Superior temporal gyrus (tissue), 1 donor: ENCODE results near the gene LRMDA.

ENCODE experiments used
- DNase-seq: peaks from one replicate; pipeline ENCODE4 v3.0.0-alpha.2; 2016; ENCODE audit errors: extremely low spot score

The LRMDA gene

DNA sequence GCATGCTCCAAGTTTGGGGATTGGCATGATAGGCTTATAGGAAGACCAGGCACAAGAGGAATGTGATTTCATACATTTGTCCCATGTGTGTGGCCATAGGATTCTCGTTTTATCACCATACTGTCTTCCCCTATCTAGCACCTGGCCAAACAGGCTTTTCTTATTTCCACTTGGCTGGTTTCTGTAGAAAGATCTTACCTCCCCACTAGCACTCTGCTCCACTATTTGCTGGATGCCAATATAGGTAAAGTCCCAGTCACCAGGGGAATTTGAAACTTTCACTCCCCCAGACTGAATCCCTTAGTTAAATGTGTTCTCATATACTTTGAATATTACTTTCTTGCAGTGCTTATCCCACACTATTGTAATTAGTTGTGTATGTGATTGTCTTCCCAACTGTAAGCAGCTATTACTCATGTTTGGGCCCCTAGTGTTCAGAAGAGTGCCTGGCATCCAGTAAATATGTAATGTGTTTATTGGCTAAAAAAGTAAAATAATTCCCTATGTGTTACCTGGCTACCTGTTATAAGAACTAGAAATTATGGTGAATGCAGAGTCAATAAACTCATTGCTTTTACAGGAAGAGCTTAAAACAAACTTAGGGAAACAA, 109.0 kb downstream of the LRMDA start:
- DNase-seq: no peak

DNA sequence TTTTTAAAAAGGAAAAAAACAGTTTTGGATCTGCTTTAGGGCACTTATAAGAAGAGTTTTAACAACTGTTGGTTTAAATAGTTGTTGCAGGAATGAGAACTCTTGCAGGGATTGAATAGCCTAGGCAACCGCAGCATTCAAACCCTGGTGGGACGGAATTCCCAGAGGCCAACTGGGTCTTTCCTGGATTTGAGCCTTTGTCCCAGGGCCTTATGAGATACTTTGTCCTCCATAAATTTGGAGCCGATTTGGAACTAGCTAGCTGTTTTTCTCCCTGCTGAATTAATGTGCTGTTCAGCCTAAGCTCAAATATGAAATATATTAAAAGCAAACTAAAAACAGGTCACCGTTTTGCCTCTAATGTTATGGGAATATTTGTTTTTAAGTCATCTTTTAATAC, 109.6 kb downstream of the LRMDA start:
- DNase-seq: no peak

DNA sequence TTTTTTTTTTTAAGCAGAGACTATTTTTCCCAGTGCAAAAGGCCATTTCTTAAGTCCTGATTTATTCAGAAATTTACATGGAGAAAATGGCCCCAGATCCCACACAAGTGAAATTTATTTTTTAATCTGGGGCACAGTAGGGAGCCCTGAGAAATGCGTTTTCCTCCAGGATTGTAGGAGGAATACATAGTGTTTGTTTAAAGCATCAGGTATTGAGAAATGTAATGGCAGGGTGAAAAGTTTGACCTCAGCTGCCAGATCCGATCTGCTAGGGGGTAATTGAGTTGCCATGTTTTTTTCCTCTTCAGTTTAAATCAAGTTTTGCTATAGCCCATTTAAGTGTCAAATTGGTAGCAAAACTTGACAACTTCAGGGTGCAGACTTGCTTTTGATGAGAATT, 110.0 kb downstream of the LRMDA start:
- DNase-seq: no peak

DNA sequence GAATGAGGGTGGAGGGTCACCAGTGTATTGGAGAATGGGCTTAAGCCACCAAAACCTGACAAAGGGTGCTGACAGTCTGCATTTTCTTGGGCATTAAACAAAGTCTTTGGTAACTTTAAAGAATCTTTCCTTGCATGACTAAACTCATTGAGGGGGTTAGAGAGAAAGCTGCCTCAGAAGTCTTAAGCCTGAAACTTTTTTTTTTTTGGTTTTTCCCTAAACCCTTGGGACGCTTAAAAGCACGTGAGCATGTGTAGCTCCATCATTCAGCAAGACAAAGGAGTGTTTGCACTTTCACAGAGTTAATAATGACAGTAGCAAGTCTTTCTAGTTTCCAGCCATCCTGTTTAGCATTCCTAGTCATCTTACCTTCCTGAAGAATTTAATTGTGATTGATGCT, 110.7 kb downstream of the LRMDA start:
- no peak for DNase-seq

DNA sequence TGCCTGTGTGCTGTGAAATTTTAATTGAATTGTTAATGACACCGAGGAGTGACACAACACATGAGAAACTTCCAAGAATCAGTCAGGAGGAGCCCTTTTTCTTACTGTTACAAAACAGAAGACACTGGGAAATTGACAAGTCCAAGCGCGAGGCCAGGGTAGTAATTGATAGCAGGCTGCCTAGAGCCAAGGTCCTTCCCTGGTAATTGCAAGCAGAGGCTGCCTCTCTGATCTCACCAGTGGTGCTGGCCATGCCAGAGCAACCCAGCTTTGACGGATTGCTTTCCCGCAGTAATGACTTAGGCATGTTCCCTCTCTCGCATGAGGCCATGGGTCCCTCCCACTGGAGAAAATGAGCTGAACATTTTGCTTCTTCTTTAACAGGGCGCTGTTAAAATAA, 111.5 kb downstream of the LRMDA start:
- DNase-seq: no peak

DNA sequence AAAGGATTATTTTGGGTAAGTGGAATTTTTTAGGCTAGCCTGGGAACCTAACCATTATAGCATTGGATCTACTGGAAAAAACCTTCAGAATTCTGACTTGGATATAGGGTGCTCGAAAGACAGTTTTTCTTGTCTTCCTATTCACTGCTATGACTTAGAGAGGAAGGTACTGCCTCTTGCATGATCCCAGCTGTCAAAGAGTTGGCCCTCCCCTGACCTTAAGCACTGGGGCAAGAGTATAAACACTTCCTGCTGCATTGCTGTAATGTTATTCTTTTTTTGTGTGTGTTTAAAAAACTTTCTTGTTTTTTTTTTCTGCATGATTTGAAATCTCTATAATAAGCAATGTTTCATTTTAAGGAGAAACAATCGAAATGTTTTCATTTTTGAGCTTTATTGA, 113.0 kb downstream of the LRMDA start:
- no peak for DNase-seq

DNA sequence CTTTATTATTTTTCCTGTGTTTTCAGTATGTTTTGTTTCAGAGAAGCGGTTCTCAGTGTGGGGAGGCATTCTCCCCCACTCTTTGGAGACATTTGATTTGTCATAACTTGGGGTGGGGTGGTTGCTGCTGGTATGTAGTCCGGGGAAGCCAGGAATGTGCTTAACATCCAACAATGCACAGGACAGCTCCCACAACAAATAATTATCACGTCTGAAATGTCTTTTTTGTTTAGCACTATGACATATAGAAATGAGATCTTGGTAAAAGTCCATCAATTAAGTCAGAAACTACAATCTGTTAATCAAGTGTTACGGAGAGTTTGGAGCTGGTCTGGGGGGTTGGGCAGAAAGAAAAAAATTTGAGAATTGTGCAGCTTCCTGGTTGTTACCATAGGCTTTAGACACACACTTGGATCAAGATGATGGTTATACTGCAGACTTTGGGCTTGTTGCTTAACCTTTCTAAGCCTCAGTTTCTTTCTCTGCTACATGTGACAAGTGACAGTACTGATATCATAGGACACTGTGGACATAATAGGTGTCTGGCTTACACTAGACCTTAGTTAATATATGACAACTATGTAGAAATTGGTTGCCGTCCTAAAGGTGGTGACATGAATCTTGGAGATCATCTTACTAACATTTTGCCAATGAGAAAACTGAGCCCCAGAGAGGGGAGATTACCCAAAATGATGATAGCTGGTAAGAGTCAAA, 113.7 kb downstream of the LRMDA start:
- no peak for DNase-seq

DNA sequence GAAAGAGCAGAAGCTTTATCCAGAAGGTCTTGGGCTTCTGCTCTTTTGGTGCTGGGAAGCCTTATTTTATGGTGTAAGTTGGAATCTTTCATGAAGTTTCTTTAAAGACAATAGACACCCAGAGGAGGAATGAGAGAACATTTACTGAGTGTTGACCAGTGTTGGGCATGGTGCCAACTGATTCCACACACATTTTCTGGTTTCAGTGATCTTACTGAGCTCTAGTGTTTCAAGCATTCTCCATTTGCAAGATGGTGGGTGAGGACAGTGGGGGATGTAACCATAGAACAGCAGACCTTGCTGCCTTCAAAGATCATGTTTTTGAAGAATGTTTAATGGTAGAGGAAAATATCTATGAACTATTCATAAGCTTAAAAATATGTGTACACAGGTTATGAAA, 114.6 kb downstream of the LRMDA start:
- no peak for DNase-seq

DNA sequence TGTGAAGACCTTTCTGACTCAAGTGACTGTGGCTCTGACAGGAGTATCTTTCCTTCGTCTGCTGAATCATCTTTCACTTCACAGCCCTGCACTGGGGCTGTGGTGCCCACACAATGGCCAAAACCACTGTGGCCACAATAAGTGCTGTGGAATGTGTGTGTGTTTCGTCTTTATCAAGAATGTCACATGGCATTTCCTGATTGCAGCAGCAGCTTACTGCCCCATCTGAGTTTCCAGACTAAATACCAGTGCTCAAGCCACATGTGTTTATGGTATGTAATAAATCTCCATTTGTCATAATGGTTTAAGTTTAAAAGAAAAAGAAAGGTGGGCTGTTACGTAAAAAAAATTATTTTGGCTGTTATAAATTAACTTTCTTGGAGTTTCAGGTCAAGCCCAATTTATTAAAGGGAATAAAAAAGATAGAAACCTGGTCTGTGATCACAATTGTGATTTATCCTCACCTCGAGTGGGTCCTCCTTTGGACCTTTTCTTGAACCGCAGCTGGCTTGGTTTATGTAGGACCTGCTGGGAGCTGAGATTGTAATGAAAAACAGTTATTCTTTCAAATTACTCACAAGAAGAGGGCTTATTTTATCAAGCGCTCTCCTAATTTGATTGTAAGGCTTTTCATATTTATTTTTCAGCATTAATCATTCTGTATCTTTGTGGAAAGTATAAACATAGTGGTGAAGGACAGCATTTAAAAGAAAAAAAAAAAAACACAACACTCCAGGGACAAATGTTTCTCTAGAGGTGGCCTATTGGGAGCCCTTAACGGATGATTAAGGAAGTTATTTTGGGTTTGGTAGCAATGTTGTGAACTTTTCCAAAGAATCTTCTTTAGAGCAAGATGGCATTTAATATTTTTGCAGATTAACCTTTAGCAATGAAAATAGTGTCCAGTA, 116.2 kb downstream of the LRMDA start:
- DNase-seq: no peak

DNA sequence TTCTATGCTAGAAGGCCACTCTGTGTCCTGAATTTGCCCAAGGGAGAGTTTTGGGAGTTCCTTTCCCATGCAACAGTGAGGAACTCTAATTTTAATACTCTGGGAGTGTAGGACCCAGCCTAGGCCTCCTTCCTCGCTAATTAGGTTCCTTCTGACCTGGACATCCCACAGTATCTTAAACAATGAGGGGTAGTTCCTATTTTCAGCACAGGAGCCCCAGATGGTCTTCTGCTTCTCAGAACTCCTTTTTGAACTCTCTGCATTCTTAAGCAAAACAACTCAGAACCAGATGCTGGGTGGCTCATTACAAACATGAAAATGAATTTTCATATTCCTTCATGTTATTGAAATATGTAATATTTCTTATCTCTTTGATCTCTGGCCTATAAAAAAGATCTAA, 116.9 kb downstream of the LRMDA start:
- no peak for DNase-seq

DNA sequence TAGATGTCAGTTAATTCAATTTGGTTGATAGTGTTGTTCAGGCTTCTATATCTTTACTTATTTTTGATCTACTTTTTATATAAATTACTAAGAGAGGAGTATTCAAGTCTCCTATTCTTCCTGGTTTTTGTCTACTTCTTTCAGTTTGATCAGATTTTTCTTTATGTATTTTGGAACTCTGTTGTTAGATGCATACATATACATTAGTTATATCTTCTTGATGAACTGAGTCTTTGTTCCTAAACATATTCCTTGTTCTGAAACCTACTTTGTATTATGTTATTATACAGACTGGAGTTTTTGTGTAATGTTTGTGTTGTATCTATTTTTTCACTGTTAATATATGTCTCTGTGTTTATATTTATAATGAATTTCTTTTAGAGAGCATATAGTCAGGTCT, 118.8 kb downstream of the LRMDA start:
- DNase-seq: no peak

DNA sequence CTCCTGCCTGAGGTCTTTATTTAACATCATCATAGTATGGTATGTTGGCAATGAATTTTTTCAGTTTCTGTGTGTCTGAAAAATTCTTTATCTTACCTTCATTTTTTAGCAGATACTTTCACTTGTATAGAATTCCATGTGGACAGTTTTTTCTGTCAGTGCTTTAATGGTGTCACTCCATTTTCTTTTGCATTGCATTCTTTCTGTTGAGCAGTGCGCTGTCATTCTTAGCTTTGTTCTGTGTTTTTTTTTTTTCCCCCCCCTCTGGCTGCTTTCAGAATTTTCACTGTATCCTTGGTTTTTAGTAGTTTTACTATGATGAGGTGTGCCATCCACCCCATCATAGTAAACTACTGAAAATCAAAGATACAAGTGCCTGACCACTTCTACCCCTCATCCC, 120.7 kb downstream of the LRMDA start:
- DNase-seq: no peak

DNA sequence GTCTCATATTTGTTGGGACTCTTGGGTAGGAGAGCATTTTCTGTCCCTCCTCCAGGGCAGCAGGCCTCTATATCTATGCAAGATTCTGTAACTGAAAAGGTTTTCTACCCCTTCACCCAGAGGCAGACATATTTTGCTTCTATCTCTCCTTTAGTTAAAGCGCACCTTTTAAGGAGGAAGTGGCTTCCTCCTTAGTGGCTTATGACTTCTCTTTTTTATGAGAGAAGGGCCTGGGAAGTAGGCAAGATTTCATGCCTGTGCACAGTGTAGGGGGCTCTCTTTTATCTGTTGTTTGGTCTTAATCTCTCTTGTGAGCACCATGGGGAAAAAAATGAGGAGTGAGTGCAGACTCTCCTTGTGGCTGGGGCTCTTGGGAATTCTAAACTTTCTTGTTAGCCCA, 122.1 kb downstream of the LRMDA start:
- DNase-seq: no peak

DNA sequence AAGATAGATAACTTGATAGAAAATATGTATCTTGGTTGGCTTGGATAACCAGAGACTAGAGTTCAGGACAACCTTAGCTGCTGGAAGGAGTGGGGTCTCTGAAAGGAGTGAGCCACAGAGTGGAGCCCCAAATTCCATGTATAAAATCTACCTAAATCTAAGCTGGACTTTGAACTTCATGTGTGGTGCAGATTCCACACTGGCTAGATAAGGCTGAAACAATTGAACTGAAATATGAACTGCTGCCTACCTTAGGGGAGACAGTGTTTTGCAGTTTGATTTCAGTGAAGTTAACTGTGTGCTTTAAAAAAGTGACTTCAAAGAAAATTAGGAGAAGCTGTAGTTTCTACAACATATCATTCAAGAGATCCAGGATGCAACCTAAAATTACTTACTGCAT, 123.9 kb downstream of the LRMDA start:
- DNase-seq: no peak

DNA sequence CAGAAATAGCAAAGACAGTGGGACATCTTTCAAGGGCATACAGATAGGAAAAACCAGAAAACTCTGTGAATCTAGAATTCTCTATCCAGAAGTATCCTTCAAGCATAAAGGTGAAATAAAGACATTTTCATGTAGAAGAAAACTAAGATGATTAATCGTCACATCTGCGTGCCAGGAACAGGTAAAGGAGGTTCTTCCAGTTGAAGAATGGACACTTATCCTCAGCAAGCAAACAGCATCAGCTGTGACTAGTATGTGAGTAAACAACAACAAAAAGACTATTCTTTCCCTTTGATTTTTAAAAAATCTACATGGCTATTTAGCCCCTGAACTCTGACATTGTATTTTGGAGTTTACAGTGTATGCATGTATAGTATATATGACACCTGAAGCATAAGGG, 124.9 kb downstream of the LRMDA start:
- no peak for DNase-seq

DNA sequence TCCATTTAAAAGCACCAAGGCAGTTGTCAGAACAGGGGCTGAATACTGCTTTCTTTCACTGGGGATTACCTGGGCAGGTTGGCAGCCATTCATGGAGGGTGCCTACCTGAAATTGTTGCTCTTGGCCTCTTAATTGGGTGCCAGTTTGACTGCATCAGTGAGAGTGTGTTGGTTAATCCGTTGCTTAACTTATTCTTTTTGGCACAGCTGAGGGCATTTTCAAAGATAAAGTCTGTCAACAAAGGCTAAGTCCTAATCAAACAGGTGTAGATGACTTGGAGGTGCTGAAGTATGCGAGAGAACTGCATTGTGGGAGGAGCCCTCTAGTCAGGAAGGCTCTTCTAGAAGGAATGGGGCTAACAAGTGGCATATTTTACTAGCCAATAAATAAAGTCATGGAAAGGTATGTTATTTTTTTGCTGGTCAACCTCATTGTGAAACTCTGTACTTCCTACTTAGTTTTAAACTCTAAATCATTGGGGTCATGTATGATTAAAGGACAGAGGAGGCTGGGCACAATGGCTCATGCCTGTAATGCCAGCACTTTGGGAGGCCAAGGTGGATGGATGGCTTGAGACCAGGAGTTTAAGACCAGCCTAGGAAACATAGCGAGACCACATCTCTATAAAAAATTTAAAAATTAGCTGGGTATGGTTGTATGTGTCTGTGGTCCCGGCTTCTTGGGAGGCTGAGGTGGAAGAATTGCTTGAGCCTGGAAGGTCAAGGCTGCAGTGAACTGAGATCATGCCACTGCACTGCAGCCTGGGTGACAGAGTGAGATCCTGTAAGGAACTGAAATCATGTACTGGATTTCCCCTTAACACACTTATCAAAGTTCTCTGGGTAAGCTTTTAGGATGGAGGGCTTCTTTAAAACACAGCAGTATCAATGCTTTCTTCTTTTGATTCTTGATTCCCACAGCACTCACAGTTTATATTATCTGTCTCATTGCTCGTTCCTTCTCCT, 134.1 kb downstream of the LRMDA start:
- DNase-seq: no peak

DNA sequence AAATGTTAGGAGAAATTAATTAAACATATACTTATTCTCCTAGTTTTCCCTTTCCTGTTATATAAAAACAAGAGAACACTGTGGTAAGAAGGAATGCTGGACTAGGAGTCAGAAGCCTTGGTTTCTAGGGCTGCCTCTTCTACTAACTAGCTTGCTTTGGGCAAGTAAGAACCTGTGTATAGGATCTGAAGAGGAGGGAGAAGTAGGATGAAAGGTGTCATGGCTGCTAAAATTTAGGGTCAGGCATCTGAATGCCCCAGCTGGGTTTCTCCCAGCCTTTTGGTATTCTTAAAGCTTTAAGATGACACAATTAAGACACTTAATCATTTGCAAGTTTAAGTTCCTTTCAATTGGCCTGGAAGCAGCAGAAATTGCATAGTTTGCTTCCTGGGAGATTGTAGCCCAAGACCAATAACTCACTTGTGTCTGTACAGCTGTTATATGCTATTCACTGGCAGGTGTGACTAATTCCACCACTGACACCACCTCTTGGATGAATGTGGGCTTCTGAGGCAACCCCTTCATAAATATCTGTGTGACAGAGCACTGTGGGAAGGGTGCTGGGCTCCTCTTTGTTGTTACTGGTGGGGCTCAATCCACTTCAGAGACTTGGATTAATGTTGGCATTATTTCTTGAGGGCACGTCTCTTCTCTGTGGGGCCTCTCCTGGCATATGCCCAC, 137.2 kb downstream of the LRMDA start:
- DNase-seq: no peak

DNA sequence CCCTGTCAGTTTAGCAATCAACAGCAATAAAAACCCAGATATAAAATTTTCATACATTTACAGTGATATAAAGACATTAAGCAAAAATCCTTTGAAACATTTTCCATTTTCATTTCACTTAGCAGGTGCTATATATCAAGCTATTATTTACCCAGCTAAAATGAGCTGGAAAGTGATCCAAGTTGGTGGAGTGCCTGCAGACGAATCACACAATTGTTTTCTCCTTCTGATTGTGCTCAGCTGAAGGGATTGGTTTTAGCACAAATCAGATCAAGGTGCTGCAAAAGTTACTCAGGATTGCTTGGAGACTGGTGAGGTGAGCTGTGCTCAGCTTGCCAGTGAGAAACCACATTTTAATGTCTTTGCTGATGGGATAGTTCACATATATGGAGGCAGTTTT, 138.1 kb downstream of the LRMDA start:
- DNase-seq: no peak

DNA sequence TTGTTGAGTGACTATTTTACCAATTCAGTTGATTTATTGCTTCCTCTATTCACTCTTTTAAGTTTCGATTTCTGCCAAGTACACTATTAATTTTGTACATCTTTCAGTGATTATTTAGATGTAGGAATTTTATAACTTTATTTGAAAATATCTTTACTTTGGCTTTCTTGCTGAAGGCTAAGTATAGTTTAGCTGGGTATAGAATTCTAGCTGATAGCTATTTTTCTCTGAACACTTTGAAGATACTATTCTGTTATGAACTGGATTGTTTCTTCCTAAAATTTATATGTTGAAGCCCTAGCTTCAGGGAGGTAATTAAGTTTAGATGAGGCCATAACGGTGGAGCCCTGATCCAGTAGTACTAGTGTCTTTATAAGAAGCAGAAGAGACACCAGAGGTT, 141.1 kb downstream of the LRMDA start:
- no peak for DNase-seq

DNA sequence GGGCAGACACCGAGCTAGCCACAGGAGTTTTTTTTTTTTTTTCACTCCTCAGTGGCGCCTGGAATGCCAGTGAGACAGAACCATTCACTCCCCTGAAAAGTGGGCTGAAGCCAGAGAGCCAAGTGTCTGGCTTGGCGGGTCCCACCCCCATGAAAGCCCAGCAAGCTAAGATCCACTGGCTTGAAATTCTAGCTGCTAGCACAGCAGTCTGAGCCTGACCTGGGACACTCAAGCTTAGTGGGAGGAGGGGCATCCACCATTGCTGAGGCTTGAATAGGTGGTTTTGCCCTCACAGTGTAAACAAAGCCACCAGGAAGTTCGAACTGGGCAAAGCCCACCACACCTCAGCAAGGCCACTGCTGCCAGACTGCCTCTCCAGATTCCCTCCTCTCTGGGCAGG, 144.5 kb downstream of the LRMDA start:
- DNase-seq: no peak

DNA sequence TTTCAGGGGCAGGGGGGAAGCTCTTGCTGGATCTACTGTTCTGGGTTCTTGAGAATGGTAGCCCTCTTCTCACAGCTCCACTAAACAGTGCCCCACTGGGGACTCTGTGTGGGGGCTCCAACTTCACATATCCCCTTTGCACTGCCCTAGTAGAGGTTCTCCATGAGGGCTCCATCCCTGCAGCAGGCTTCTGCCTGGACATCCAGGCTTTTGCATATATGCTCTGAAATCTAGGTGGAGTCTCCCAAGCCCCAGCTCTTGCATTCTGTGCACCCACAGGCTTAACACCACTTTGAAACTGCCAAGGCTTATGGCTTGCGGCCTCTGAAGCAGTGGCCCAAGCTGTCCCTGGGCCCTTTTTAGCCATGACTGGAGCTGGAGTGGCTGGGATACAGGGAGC, 150.7 kb downstream of the LRMDA start:
- no peak for DNase-seq
